GM21576 (cell line): ENCODE measurements around the gene ILK.
A peak's percentile ranks its signal among the peaks of the same experiment; 100 is the strongest.

Experiments used
- ATAC-seq: cut with Tn5 transposase; IDR thresholded peaks from one replicate; pipeline ENCODE4 v1.9.1; 2021; ENCODE audit warnings: mild to moderate bottlenecking, moderate library complexity; ENCODE audit not compliant: unreplicated experiment

ILK gene

DNA sequence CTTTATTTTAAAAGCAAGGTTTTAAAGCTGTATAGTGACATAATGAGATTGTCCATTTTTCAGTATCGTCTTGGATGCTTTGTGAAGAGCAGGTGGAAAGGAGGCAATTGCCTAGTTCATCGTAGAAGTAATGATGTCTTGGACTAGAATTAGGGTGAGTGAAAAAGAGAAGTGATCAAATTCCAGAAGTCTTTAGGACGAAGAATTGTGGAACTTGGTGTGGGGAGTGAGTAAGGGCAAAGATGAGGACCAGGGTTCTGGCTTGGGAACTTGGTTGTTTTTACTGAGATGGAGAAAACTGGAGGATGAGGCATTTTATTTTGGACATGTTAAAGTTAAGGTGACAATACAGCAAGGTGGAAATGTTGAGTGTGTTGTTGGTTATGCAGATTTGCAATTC is 1.2 kb downstream of the ILK start:
- no peak for ATAC-seq

GRCh38 chr11:6606471-6607189 is 3.1 kb downstream of the ILK start:
- peak; percentile 49 for ATAC-seq

GRCh38 chr11:6607190-6607795 is 3.7 kb downstream of the ILK start:
- no peak for ATAC-seq

GRCh38 chr11:6608011-6608410 is 4.4 kb downstream of the ILK start:
- no peak for ATAC-seq

GRCh38 chr11:6608726-6609501 is 5.3 kb downstream of the ILK start:
- no peak for ATAC-seq

DNA sequence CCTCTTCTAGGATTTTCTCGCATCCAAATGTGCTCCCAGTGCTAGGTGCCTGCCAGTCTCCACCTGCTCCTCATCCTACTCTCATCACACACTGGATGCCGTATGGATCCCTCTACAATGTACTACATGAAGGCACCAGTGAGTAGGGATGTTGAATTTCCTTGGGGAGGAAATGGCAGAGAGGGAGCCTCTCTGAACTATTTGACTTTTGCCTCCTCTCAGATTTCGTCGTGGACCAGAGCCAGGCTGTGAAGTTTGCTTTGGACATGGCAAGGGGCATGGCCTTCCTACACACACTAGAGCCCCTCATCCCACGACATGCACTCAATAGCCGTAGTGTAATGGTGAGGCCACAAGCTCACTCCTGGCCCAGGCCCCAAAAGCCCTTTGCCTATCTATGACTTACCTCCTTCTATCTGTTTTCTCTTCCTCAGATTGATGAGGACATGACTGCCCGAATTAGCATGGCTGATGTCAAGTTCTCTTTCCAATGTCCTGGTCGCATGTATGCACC is 6.0 kb downstream of the ILK start:
- ATAC-seq = no peak

GRCh38 chr11:6610591-6610990 is 7.0 kb downstream of the ILK start:
- ATAC-seq = no peak

- ATAC-seq = no peak
Observed at GRCh38 chr11:6611092-6611962, 7.8 kb downstream of the ILK start.

- peak; percentile 1 for ATAC-seq
Observed at GRCh38 chr11:6611963-6612212, 8.3 kb downstream of the ILK start.

- peak; percentile 87 for ATAC-seq
Observed at GRCh38 chr11:6612213-6613041, 8.9 kb downstream of the ILK start, which contains the start of gene TAF10. TAF10 (minus strand) TSS chr11:6612216; CDS start chr11:6612189, 27 bp downstream.

GRCh38 chr11:6613496-6613895 is 9.9 kb downstream of the ILK start:
- ATAC-seq = no peak

DNA sequence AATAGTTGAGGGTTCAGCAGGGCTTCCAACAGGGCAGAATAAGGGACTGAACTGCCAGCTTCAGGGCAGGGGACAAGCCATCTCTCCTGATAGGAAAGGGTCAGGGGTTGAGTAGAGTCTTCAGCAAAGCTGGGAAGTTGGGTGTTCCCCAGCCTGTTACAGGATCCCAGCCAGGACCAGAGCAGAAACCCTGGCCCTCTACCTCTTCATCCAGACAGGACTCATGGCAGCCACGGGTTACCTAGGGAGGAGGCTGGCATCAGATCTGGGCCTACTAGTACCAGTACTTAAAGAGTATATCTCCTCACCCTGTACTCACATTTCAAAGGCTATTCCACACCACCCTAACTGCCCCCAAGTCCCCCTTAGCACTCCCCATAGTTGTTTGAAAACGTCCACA is 10.9 kb downstream of the ILK start:
- no peak for ATAC-seq

GRCh38 chr11:6615046-6615445 is 11.5 kb downstream of the ILK start:
- ATAC-seq = no peak

- ATAC-seq = no peak
Observed at GRCh38 chr11:6615882-6616585, 12.5 kb downstream of the ILK start.

DNA sequence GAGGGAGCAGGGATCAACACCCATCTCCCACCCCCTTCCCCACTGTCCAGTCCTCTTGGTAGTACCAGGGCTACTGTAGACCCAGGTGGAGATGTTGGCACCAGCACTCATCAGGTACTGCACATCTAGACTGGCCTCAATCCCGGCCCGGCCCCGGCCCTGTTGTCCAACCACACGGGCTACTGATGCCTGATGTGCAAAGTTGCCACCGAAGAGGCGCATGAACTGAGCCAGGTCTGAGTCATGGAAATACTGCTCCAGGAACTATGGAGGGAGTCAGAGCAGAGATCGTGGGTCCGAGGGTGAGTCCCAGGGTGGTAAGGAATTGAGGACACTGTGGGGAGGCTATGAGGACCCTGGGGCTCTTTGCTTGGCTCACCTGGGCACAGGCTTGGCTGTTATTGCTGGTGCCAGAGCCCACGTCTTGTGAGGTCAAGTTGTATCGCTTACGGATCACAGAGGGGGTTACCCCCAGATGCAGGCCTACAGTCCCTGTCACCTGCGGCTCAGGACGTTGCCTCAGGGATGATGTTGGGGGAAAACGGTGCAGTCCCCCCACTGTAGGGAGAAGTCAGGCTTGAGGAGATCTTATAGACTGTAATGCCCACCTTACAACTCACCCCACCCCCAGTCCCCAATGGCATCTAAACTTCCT is 13.1 kb downstream of the ILK start:
- no peak for ATAC-seq

DNA sequence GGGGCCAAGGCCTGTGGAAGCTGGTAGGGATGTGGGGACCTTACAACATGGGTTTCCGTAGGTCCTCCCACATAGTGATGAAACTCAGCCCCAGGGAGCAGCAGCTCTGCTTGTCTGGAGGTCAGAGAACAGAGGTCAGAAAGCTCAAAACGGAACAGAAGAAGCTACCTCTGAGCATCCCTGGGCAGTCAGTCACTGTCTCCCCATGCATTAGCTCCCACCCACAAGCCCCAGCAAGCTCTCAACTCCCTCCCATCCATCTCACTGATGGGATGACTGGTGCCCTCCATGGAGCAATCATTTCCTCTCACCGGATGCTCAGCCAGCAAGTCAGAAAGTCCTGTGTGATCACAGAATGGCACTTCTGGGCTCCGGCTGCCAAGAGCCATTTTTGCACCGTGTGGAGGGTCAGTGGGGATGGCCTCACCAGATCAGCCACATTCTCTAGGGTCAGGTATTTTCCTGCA is 13.8 kb downstream of the ILK start:
- ATAC-seq = no peak

GRCh38 chr11:6618117-6619003 is 14.8 kb downstream of the ILK start:
- no peak for ATAC-seq
